Iris pigment epithelial cell (primary cell): ENCODE data around the gene HMGCS2.
"Not testable (repeated sequence)": the region's sequence is repeated elsewhere in the genome, so short reads cannot be mapped to it uniquely, and the experiment has no call there.

Experiments
- DNase-seq: peaks from one replicate; pipeline ENCODE4 v3.0.0-alpha.2; 2011; ENCODE audit warnings: low read depth

The HMGCS2 gene

GRCh38 chr1:119731060-119731459 lies 37.6 kb downstream of the HMGCS2 start:
- DNase-seq, result no peak

GRCh38 chr1:119729044-119729443 lies 39.7 kb downstream of the HMGCS2 start:
- DNase-seq, result no peak

- DNase-seq, result no peak
These were observed 40.7 kb downstream of the HMGCS2 start for GRCh38 chr1:119727991-119728390.

GRCh38 chr1:119725626-119726025 lies 43.1 kb downstream of the HMGCS2 start:
- DNase-seq, result no peak

- DNase-seq, result no peak
These were observed 44.0 kb downstream of the HMGCS2 start for GRCh38 chr1:119724611-119725218.

GRCh38 chr1:119721896-119722295 lies 46.8 kb downstream of the HMGCS2 start:
- no peak for DNase-seq

GRCh38 chr1:119720866-119721440 lies 47.8 kb downstream of the HMGCS2 start:
- DNase-seq, result no peak

- no peak for DNase-seq
These were observed 49.7 kb downstream of the HMGCS2 start for GRCh38 chr1:119718972-119719371.

- no peak for DNase-seq
These were observed 50.3 kb downstream of the HMGCS2 start for GRCh38 chr1:119718409-119718808.

GRCh38 chr1:119715542-119715941 lies 53.2 kb downstream of the HMGCS2 start:
- no peak for DNase-seq

- peak; percentile 6 for DNase-seq
These were observed 54.1 kb downstream of the HMGCS2 start for GRCh38 chr1:119714583-119714982.

GRCh38 chr1:119713749-119714456 lies 54.8 kb downstream of the HMGCS2 start:
- DNase-seq, result peak; percentile 8

- DNase-seq, result peak; percentile 17
These were observed 55.5 kb downstream of the HMGCS2 start for GRCh38 chr1:119713039-119713748.

GRCh38 chr1:119712342-119713038 lies 56.2 kb downstream of the HMGCS2 start:
- peak; percentile 87 for DNase-seq

GRCh38 chr1:119711804-119712341 lies 56.8 kb downstream of the HMGCS2 start, which contains the start of gene PHGDH:
PHGDH (plus strand) TSS chr1:119711934; CDS start chr1:119712023, 89 bp downstream.
- DNase-seq, result peak; percentile 91

GRCh38 chr1:119711356-119711803 lies 57.3 kb downstream of the HMGCS2 start:
- not testable (repeated sequence) for DNase-seq

- not testable (repeated sequence) for DNase-seq
These were observed 62.1 kb downstream of the HMGCS2 start for GRCh38 chr1:119706599-119706998.

GRCh38 chr1:119703666-119704450 lies 64.8 kb downstream of the HMGCS2 start:
- no peak for DNase-seq

- DNase-seq, result peak; percentile 63
These were observed 66.3 kb downstream of the HMGCS2 start for GRCh38 chr1:119702384-119702783.

GRCh38 chr1:119701659-119702058 lies 67.0 kb downstream of the HMGCS2 start:
- no peak for DNase-seq

GRCh38 chr1:119700326-119700725 lies 68.4 kb downstream of the HMGCS2 start:
- DNase-seq, result no peak
